Stimulated activated CD8-positive, alpha-beta memory T cell treated with anti-CD3 and anti-CD28 coated beads, Interleukin-12 subunit alpha, Interleukin-12 subunit beta, amount 100 ng/mL, for 1 hour (primary cell): ENCODE results near the gene TMEM18.
A peak's percentile ranks its signal among the peaks of the same experiment; 100 is the strongest.

Experiments
- DNase-seq: peaks from one replicate; pipeline ENCODE4 v3.0.0-alpha.2; 2020; ENCODE audit warnings: low read depth

Gene TMEM18

GRCh38 chr2:650343-651310 lies 26.6 kb downstream of the TMEM18 start:
- no peak for DNase-seq

GRCh38 chr2:649426-650342 lies 27.5 kb downstream of the TMEM18 start:
- DNase-seq: no peak

GRCh38 chr2:648476-649424 lies 28.5 kb downstream of the TMEM18 start:
- DNase-seq: no peak

- DNase-seq: no peak
These were observed 29.4 kb downstream of the TMEM18 start for GRCh38 chr2:647691-648231.

- no peak for DNase-seq
These were observed 30.1 kb downstream of the TMEM18 start for GRCh38 chr2:647003-647560.

- DNase-seq: no peak
These were observed 32.3 kb downstream of the TMEM18 start for GRCh38 chr2:644871-645270.

GRCh38 chr2:643761-644160 lies 33.4 kb downstream of the TMEM18 start:
- DNase-seq: no peak

- no peak for DNase-seq
These were observed 33.9 kb downstream of the TMEM18 start for GRCh38 chr2:643334-643733.

GRCh38 chr2:641872-642815 lies 35.1 kb downstream of the TMEM18 start:
- DNase-seq: no peak

GRCh38 chr2:641164-641871 lies 35.9 kb downstream of the TMEM18 start:
- no peak for DNase-seq

GRCh38 chr2:639703-640102 lies 37.5 kb downstream of the TMEM18 start:
- no peak for DNase-seq

- no peak for DNase-seq
These were observed 39.4 kb downstream of the TMEM18 start for GRCh38 chr2:637804-638203.

- DNase-seq: no peak
These were observed 39.8 kb downstream of the TMEM18 start for GRCh38 chr2:637406-637776.

- peak; percentile 24 for DNase-seq
These were observed 40.4 kb downstream of the TMEM18 start for GRCh38 chr2:636641-637405.

- no peak for DNase-seq
These were observed 41.3 kb downstream of the TMEM18 start for GRCh38 chr2:635687-636621.

GRCh38 chr2:634636-635388 lies 42.4 kb downstream of the TMEM18 start:
- no peak for DNase-seq

- DNase-seq: no peak
These were observed 43.2 kb downstream of the TMEM18 start for GRCh38 chr2:634041-634440.
